ENCODE measurements around the gene SLC24A5. TPM values are rescaled to one million over a fixed set of nuclear protein-coding genes. Genes with fewer than 3 reads are reported as not detected.

Gene SLC24A5
- total and polyA plus RNA-seq, 2 of the 4 experiments (the other 2 are of a cell fraction) = not detected

DNA sequence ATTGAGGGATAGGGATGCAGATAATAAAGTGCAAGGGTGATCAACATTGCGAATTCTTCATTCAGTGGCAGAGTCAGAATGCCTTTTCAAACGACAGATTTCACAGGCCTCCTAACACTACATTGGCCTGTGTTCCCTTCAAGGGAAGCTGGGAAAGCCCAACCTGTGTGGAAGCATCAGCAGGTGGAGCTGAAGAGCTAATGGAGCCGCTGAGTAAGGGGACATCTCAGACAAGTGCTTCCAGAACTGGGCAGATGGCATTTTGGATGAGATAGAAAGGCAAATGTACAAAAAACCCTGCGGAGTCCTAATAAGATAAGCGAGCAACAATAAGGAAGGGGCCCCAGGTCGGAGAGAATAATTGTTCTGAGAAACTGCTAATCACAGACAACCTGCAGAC lies 8.5 kb upstream of the SLC24A5 start:
- H3K36me3 ChIP-seq (ENCODE audit: control insufficient read depth, insufficient read depth, low read length) = no peaks in the 10 kb centered on the region
- H4K20me1 ChIP-seq (ENCODE audit: insufficient read depth, low read length) = no peaks in the 10 kb centered on the region
- H3K14ac ChIP-seq (replicated peaks; ENCODE audit: low read depth, low read length) = no peak overlapping the region
- no peaks in the 10 kb centered on the region for H3K9me1 ChIP-seq (ENCODE audit: insufficient read depth, low read length)
- TF ChIP-seq SMC3 (IDR thresholded peaks at IDR 0.05; ENCODE audit: low read depth, low read length) = peak; percentile 57
- TF ChIP-seq, protein P1, sequence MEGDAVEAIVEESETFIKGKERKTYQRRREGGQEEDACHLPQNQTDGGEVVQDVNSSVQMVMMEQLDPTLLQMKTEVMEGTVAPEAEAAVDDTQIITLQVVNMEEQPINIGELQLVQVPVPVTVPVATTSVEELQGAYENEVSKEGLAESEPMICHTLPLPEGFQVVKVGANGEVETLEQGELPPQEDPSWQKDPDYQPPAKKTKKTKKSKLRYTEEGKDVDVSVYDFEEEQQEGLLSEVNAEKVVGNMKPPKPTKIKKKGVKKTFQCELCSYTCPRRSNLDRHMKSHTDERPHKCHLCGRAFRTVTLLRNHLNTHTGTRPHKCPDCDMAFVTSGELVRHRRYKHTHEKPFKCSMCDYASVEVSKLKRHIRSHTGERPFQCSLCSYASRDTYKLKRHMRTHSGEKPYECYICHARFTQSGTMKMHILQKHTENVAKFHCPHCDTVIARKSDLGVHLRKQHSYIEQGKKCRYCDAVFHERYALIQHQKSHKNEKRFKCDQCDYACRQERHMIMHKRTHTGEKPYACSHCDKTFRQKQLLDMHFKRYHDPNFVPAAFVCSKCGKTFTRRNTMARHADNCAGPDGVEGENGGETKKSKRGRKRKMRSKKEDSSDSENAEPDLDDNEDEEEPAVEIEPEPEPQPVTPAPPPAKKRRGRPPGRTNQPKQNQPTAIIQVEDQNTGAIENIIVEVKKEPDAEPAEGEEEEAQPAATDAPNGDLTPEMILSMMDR (conservative IDR thresholded peaks at IDR 0.05; ENCODE audit: low read depth, low read length) = peak; percentile 44
- no peak for TF ChIP-seq RFX5 (IDR thresholded peaks at IDR 0.05; ENCODE audit: low read depth, low read length)
- peak; percentile 67 for TF ChIP-seq RAD21 (IDR thresholded peaks at IDR 0.05; ENCODE audit: low read length)
- H4K91ac ChIP-seq (ENCODE audit: insufficient read depth, low read depth, low read length) = no peak overlapping the region
- BruUV-seq (replicated peaks) = no TSS peak
- ChIA-PET CTCF (no interaction called here), POLR2A (ENCODE audit: unreplicated experiment) (no interaction called here)
- no peak overlapping the region for H2BK120ac ChIP-seq (ENCODE audit: low read depth, low read length)
- no peak overlapping the region for H3K9ac ChIP-seq (ENCODE audit: low read depth, low read length)
- intact Hi-C loops (cut with micrococcal nuclease) (loop anchor here (2.0 kb wide), 1 partner anchor 139 kb away; no protein-coding TSS in a partner anchor), dilution Hi-C loops (cut with HindIII; ENCODE audit: low sequenced_read_pairs, unreplicated experiment) (no loop called here), in situ Hi-C loops (cut with MboI; ENCODE audit: low sequenced_read_pairs) (no loop called here)
- ATAC-seq (ENCODE audit: low read depth) (peak; percentile 56), DNase-seq (peak; percentile 30)
- 39% methylated on average over 3 of the region's 6 CpGs; no CpG with 5 or more reads in 1 of the 2 experiments for WGBS, 2 experiments (ENCODE audit: extremely low coverage in 2 of 2, insufficient read length in 1 of 2)
- H3K23ac ChIP-seq (ENCODE audit: low read depth, low read length) = no peak overlapping the region
- H2AK9ac ChIP-seq (replicated peaks; ENCODE audit: low read depth, low read length, poor library complexity) = no peak overlapping the region
- H3K27ac ChIP-seq (ENCODE audit: insufficient read depth, low read length) = no peak overlapping the region
- H4K8ac ChIP-seq (ENCODE audit: low read depth in 2 of 2, low read length in 2 of 2) = no peak overlapping the region
- no peak overlapping the region for H2AFZ ChIP-seq (replicated peaks; ENCODE audit: low read length, poor library complexity)
- H3K27me3 ChIP-seq (ENCODE audit: control insufficient read depth, insufficient read depth, low read length) = peaks cover 19% of the 10 kb centered on the region
- H2BK20ac ChIP-seq (ENCODE audit: low read depth, low read length) = no peak overlapping the region
- no peak overlapping the region for H3K4me3 ChIP-seq (ENCODE audit: insufficient read depth, low read depth, low read length)
- H3K9me3 ChIP-seq (ENCODE audit: control insufficient read depth, insufficient read depth, low read length) = no peaks in the 10 kb centered on the region
- no peak overlapping the region for H2BK5ac ChIP-seq (ENCODE audit: low read depth, low read length, poor library complexity, severe bottlenecking)
- no peak overlapping the region for H3K4me2 ChIP-seq (ENCODE audit: low read depth, low read length)
- no peak overlapping the region for H4K5ac ChIP-seq (ENCODE audit: low read depth, low read length)
- no peak overlapping the region for H3K4ac ChIP-seq (ENCODE audit: low read depth, low read length)
- no peaks in the 10 kb centered on the region for H3K79me1 ChIP-seq (ENCODE audit: low read depth in 1 of 2, low read length in 2 of 2)
- no peaks in the 10 kb centered on the region for H3K4me1 ChIP-seq (ENCODE audit: control insufficient read depth, insufficient read depth, low read length)
- H3K56ac ChIP-seq (ENCODE audit: extremely low read depth, insufficient read depth, low read length) = no peak overlapping the region
- H2AK5ac ChIP-seq (ENCODE audit: low read depth, low read length) = no peak overlapping the region
- H3K18ac ChIP-seq (ENCODE audit: low read depth, low read length) = no peak overlapping the region
- no peak overlapping the region for H2BK15ac ChIP-seq (ENCODE audit: low read depth, low read length)
